ENCODE data around the gene PIGL. TPM values are rescaled to one million over a fixed set of nuclear protein-coding genes. Genes with fewer than 3 reads are reported as not detected.

PIGL gene
- total and polyA plus RNA-seq, 7 donors: 3.0 to 42.4 (median 24.2) TPM

- no peak overlapping the region for H3K4me3 ChIP-seq
- 91 to 94% methylated on average over 1 of the region's 1 CpG for WGBS, 2 donors
Observed at GRCh38 chr17:16273499-16273898, 56.5 kb downstream of the PIGL start.

DNA sequence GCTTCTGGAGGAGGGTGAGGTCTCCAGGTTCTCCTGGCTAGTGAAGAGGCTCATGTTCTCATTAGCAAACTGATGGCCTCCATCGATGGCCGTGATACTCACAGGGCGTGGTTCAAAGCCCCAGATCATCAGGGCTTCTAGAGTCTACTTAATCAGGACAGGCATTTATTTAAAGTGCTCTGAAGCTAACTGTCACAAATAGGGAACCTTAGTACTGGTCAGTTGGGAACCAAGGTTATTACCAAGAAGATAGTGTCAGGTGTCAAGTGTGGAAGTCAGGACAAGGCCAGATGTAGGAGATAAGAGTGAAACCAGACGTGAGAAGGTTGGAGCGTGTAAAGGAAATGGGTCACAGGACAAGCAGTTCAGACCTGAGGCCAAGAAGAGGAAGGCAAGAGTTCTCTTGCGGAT, 56.9 kb downstream of the PIGL start:
- no peak overlapping the region for H3K27ac ChIP-seq
- no peaks in the 10 kb centered on the region for H3K27me3 ChIP-seq
- intact Hi-C loops (cut with DNase I): no loop called here
- no peak for DNase-seq
- TF ChIP-seq CTCF (IDR thresholded peaks at IDR 0.05) (no peak), POLR2A (IDR thresholded peaks at IDR 0.05) (no peak), POLR2AphosphoS5 (IDR thresholded peaks at IDR 0.05) (no peak), EP300 (IDR thresholded peaks at IDR 0.05) (no peak)
- WGBS, 2 donors: 89 to 90% methylated on average over 6 of the region's 6 CpGs
- no peak overlapping the region for H3K4me3 ChIP-seq
- H3K4me1 ChIP-seq: no peaks in the 10 kb centered on the region
- no peaks in the 10 kb centered on the region for H3K9me3 ChIP-seq
- H3K36me3 ChIP-seq: no peaks in the 10 kb centered on the region

More at GRCh38 chr17:16273499-16273898, 56.5 kb downstream of the PIGL start:
- H3K9me3 ChIP-seq: no peaks in the 10 kb centered on the region
- intact Hi-C loops (cut with DNase I): no loop called here
- no peaks in the 10 kb centered on the region for H3K27me3 ChIP-seq
- no peaks in the 10 kb centered on the region for H3K36me3 ChIP-seq
- no peaks in the 10 kb centered on the region for H3K4me1 ChIP-seq
- no peak overlapping the region for H3K27ac ChIP-seq
- DNase-seq: no peak
- TF ChIP-seq POLR2AphosphoS5 (IDR thresholded peaks at IDR 0.05) (no peak), POLR2A (IDR thresholded peaks at IDR 0.05) (no peak), EP300 (IDR thresholded peaks at IDR 0.05) (no peak), CTCF (IDR thresholded peaks at IDR 0.05) (no peak)

DNA sequence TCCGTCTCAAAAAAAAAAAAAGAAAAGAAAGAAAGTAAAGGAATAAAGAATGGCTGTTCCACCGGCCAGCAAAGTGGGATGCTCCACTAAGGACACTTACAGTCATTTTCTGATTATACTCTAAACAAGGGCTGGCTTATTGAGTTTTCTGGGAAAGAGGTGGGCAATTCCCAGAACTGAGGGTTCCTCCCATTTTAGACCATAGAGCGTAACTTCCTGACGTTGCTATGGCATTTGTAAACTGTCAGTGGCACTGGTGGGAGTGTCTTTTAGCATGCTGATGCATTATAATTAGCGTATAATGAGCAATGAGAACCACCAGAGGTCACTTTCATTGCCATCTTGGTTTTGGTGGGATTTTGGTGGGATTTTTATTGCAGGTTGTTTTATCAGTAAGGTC, 58.0 kb downstream of the PIGL start:
- H3K27ac ChIP-seq: no peak overlapping the region
- intact Hi-C loops (cut with DNase I): no loop called here
- 94 to 97% methylated on average over 5 of the region's 5 CpGs for WGBS, 2 donors

GRCh38 chr17:16277163-16277562, 60.2 kb downstream of the PIGL start:
- TF ChIP-seq EP300 (IDR thresholded peaks at IDR 0.05) (no peak), POLR2AphosphoS5 (IDR thresholded peaks at IDR 0.05) (no peak), POLR2A (IDR thresholded peaks at IDR 0.05) (no peak), CTCF (IDR thresholded peaks at IDR 0.05) (no peak)
- no peak overlapping the region for H3K4me3 ChIP-seq
- no peaks in the 10 kb centered on the region for H3K36me3 ChIP-seq
- intact Hi-C loops (cut with DNase I): no loop called here
- H3K27me3 ChIP-seq: no peaks in the 10 kb centered on the region
- H3K9me3 ChIP-seq: no peaks in the 10 kb centered on the region
- DNase-seq: no peak
- 78 to 86% methylated on average over 1 of the region's 1 CpG for WGBS, 2 donors
- no peaks in the 10 kb centered on the region for H3K4me1 ChIP-seq
- H3K27ac ChIP-seq: no peak overlapping the region

More for the DNA sequence above, 58.0 kb downstream of the PIGL start:
- no peaks in the 10 kb centered on the region for H3K9me3 ChIP-seq
- no peak overlapping the region for H3K4me3 ChIP-seq
- no peak for TF ChIP-seq EP300 (IDR thresholded peaks at IDR 0.05)
- no peak for TF ChIP-seq CTCF (IDR thresholded peaks at IDR 0.05)
- no peak for TF ChIP-seq POLR2A (IDR thresholded peaks at IDR 0.05)
- no peak for TF ChIP-seq POLR2AphosphoS5 (IDR thresholded peaks at IDR 0.05)
- no peaks in the 10 kb centered on the region for H3K4me1 ChIP-seq
- DNase-seq: no peak
- H3K27me3 ChIP-seq: no peaks in the 10 kb centered on the region
- no peaks in the 10 kb centered on the region for H3K36me3 ChIP-seq

GRCh38 chr17:16281351-16281750, 64.3 kb downstream of the PIGL start:
- intact Hi-C loops (cut with DNase I): no loop called here
- Histone ChIP-seq H3K9me3 (no peaks in the 10 kb centered on the region), H3K4me3 (no peak overlapping the region), H3K36me3 (no peaks in the 10 kb centered on the region), H3K27me3 (no peaks in the 10 kb centered on the region), H3K4me1 (peaks cover 0 to 17% (median 12%) of the 10 kb centered on the region in 4 donors), H3K27ac (no peak overlapping the region)
- no peak for DNase-seq
- TF ChIP-seq CTCF (IDR thresholded peaks at IDR 0.05): no peak
- TF ChIP-seq POLR2AphosphoS5 (IDR thresholded peaks at IDR 0.05): no peak
- TF ChIP-seq POLR2A (IDR thresholded peaks at IDR 0.05): no peak
- WGBS, 2 donors: 85 to 91% methylated on average over 2 of the region's 2 CpGs

Measured in sigmoid colon (tissue), 7 donors.